Measurements from ENCODE around the gene PANK4.

PANK4 gene

GRCh38 chr1:2544875-2545640 is 18.7 kb upstream of the PANK4 start:
- DNase-seq (ENCODE audit: low read depth in 2 of 2) = no peak

DNA sequence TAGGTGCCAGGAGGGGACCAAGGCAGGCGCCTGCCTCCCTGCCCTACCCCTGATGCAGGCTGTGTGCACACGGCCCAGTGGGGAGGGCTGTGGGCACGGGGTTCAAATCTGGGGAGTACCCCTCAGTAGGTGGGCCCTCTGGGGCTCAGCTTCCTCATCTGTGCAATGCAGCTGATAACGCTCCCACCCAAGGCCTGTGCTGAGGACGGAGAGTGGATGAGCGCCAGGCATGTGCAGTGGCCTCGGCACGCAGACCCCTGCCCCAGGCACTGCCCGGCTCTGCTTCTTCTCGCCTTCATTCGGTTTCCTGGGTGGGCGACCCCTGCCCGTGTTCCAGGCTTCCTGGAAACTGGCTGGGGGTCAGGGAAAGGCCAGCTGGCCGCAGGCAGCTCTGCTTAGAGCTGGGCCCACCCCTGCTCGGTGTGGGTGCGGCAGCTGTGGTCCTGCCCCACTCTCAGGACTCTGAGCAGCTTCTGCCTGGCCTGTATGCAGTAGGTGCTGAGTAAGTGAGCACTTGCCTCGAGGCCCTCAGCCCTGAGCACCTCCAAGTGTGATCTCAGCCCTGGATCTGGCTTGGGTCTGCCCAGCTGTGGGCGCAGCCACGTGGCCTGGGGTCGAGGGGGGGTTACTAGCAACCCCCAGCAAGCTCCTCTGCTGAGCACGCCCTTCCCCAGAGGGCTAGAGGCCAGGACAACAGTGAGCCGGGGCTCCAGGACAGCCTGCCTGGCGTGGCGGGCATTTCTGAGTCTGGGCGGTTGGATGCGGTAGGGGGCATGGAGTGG is 17.9 kb upstream of the PANK4 start:
- DNase-seq (ENCODE audit: low read depth in 2 of 2) = no peak

- DNase-seq (ENCODE audit: low read depth in 2 of 2) = no peak
These were observed 17.2 kb upstream of the PANK4 start for GRCh38 chr1:2543543-2544092.

GRCh38 chr1:2542246-2542915 is 16.0 kb upstream of the PANK4 start:
- no peak for DNase-seq (ENCODE audit: low read depth in 2 of 2)

GRCh38 chr1:2541619-2542245 is 15.3 kb upstream of the PANK4 start:
- DNase-seq (ENCODE audit: low read depth in 2 of 2) = no peak

DNA sequence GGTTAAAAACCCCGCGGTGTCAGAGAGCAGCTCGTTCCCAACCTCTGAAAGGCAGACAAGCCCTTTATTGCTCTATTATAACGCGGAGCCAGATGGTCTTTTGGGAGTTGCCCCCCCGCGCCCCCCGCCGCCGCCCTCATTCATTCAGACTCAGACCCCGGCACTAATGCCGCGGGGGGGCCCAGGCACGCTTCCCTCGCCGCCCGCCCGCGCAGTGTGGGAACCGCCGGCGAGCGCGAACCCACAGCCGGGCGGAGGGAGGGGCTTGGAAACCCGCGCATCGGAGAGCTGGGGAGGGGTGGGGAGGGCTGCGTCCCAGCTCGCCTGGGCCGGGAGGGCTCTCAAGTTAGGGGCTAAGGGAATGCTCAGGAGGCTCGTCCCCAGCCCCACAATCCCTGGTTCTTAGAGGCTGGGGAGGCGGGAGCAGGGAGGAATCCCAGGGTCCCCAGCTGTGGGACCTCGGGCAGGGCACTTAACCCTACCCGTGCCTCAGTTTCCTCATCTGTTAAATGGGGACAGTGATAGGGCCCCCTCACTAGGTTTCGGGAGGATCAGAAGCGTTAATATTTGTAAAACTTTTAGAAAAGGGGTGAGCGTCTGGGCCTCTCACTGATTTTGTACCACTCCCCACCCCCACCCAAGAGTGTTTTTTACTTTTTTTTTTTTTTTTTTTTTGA is 14.6 kb upstream of the PANK4 start:
- DNase-seq (ENCODE audit: low read depth in 2 of 2) = no peak

DNA sequence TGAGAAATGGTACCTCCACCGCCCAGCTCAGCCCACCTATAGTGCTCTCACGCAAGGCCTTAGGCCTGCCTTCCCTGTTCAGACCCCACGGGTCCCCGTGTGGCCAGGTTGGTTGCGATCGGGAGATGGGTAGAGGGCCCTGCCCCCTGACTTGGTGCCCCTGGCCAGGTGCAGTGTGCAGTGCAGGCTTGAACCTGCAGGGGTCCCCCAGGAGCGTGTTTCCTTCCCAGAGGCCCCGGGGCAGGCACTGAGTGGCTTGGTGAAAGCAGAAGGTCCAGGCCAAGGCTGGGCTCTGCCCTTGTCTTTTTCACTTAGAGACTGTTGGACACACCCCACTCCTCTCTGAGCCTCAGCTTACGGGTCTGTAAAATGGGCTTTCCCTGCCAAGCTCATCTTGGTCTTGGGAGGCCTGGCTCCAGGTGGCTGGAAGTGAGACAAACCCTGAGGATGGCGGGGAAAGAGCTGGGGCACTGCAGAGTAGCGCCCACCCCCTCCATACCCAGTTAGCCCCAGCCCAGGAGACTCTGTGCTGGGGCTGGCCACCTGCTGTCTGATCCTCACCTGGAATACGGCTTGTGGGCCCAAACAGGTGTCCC is 13.0 kb upstream of the PANK4 start:
- no peak for DNase-seq (ENCODE audit: low read depth in 2 of 2)

DNA sequence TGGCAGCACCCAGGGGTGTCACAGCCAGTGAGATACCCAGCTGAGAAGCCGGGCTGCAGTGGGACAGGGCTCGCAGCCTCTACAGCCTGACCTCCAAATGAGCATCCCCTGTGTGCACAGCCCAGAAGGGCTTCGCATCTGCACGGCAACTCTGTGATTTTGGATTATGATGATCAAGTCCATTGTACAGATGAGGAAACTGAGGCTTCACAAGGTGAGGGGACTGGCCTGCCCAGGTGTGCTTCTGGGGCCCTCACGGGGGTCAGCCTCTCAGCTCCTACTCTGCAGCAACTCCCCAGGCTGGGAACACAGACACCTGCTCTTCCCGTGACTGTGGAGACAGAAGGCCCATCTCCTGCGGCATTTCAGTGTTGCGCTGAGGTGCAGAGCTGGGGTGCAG is 12.5 kb upstream of the PANK4 start:
- no peak for DNase-seq (ENCODE audit: low read depth in 2 of 2)

- no peak for DNase-seq (ENCODE audit: low read depth in 2 of 2)
These were observed 12.0 kb upstream of the PANK4 start for GRCh38 chr1:2538376-2538775.

- no peak for DNase-seq (ENCODE audit: low read depth in 2 of 2)
These were observed 11.4 kb upstream of the PANK4 start for GRCh38 chr1:2537784-2538115.

DNA sequence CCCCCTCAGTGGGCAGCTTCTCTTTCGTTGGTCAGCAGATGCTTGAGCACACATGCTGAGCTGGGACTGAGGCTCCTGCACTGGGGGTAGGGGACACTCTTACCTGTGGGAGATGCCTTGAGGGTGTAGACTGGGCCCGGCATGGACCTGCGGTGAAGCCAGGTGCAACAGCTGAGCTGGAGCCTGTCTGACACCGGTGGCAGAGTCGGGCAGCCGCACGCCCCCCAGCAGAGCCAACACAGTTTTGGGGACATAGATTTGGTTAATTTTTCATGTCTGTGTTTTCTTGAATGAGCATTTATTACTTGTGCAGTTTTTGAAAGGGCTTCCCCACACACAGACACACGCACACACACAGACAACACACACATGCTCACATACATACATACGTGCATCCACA is 9.6 kb upstream of the PANK4 start:
- no peak for DNase-seq (ENCODE audit: low read depth in 2 of 2)

- no peak for DNase-seq (ENCODE audit: low read depth in 2 of 2)
These were observed 9.1 kb upstream of the PANK4 start for GRCh38 chr1:2535455-2535854.

DNA sequence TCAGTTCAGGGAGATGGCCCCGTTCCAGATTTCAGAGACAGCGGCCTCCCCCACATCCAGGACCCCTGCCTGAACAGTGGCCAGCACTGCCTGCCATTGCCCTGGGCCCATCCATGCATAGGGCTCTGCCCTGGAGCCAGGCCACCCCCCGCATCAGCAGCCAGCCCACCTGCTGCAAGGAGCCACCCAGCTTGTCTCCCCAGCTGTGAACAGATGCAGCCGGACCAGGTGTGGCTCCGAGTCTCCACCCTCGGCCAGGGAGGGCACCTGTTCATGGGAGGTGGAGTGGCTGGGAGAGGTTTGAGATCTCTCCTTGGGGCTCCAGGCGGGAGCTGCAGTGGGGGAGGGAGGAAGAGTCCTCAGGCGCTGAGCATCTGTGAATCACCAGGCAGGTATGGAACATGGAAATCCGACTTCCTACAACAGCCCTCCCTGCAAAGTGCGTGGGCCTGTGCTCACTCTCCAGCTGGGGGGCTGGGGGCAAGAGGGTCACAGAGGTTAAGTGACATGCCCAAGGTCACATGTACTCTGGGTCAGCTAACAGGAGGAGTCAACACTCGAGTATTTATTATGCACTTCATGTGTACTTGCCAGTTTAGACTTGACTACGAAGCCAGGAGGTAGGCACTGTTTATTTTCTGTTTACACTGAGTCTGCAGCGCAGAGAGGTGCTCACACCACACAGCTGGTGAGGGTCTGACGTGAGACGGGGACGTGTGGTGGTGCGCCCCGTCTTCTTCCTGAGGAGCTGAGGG is 8.5 kb upstream of the PANK4 start:
- DNase-seq (ENCODE audit: low read depth in 2 of 2) = no peak

- no peak for DNase-seq (ENCODE audit: low read depth in 2 of 2)
These were observed 7.9 kb upstream of the PANK4 start for GRCh38 chr1:2534315-2534686.

DNA sequence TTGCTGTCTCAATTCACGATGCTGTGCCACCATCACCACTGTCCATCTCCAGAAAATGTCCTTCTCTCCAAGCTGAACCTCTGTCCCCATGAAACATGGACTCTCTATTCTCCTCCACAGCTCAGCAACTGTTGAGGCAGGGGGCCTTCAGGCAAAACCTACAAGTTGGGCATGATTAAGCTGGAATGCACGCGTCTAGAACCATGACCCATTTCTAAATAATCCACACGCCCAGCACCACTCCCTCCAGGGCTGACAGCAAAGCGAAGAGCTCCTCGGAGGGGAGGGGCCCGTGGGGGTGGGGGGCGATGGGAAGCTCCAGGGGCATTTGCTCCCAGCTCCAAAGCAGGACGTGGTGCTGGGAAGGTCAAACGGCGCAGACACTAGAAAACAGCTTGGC is 7.0 kb upstream of the PANK4 start:
- DNase-seq (ENCODE audit: low read depth in 2 of 2) = no peak

DNA sequence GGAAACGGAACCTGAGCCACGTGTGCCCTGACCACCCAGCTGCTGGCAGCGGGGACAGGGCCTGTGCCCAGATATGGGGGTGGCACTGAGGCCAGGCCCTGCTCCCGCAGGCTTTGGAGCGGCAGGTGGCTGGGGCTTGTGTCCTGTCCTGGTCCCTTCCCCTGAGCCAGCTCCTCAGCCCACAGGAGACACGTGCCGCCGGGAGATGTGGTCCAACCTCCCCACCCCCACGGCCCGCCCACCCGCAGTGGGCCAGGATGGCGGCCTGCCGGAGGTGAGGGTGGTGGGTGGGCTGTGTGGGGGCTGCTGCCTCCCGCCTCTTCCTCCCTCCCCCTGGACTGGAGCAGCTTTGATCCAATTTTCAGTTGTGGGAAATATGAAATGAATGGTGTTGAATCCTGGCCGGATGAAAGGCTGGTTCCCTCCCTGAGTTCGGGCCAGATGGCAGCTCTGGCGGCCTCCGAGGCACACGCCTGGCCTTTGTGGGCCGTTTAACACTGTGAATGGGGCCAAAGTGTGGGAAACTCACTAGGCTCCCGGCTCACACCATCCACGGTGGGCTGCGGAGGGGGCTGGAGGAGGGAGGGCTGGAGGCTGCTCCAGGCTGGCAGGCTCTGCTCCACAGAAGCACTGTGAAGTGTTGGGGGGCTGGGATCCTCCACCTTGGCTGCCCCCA is 6.2 kb upstream of the PANK4 start:
- DNase-seq (ENCODE audit: low read depth in 2 of 2) = no peak

DNA sequence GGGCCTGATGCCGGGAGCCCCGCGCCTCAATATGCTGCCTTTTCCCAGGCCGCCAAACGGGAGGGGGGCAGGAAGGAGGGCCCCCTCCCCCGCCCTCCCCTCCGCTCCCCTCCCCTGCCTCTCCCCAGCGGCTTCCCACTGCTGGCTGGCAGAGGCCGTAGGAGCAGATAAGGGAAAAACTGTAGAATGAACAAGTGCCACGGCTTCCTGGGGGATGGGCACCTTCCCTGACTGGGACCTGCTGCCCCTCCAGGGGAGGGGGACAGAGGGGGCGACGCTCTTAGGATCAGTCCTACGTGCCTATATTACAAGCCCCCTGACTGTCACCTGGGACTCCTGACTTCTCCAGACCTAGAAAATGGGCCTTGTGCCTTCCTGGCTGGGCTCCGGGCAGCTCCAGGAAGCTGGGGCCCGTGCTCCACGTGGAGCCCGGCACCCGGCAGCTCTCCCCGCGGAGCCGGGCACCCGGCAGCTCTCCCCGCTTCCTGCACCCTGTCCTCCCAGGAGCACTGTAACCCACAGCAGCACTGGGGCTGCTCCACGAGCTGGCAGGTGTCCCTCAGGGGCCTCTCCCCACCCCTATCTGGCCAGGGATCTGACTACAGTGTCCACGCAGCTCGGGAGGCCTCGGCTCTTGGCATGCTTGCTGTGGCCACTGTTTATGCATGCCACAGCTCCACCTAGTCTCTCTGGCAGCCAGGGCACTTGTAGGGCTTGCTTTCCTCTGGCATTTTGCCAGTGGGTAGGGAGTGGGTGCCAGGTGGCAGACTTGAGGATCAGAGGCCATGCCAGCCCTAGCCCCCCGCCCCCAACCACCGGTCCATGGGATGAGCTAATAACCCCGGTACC is 4.3 kb upstream of the PANK4 start:
- DNase-seq (ENCODE audit: low read depth in 2 of 2) = no peak

GRCh38 chr1:2529784-2530512 is 3.6 kb upstream of the PANK4 start, which contains the start of gene HES5:
Gene HES5 (minus strand): TSS chr1:2530263. CDS start chr1:2530164, 99 bp downstream.
- no peak for DNase-seq (ENCODE audit: low read depth in 2 of 2)

Measured in stimulated activated CD8-positive, alpha-beta memory T cell treated with anti-CD3 and anti-CD28 coated beads, Interleukin-15, amount 100 ng/mL, for 4 hours (primary cell).